Neural cell (in vitro differentiated cells): Measurements from ENCODE around the gene HDAC9. TPM values are rescaled to one million over a fixed set of nuclear protein-coding genes. Genes with fewer than 3 reads are reported as not detected.

Experiments
- H2AFZ ChIP-seq: fragments of 200-600, 300-800 bp; sonication (generic), shearing (Covaris generic); 2 replicates; pipeline ENCODE4 v1.6.0; 2014; ENCODE audit warnings: low read depth, mild to moderate bottlenecking, antibody characterized with exemption, low read length, moderate library complexity
- H3F3A ChIP-seq: fragments of 200-600 bp; shearing (Covaris generic); 2 replicates; pipeline ENCODE4 v1.6.1; 2016; ENCODE audit warnings: mild to moderate bottlenecking, moderate library complexity, mixed read lengths, antibody characterized with exemption, low read length; ENCODE audit not compliant: insufficient read depth, poor library complexity, severe bottlenecking
- H3K27ac ChIP-seq: fragments of 200-600, 300-800 bp; sonication (generic), shearing (Covaris generic); 2 replicates; pipeline ENCODE4 v1.5.1; 2014; ENCODE audit warnings: mild to moderate bottlenecking, low read length, moderate library complexity
- H3K27me3 ChIP-seq: fragments of 300-800, 200-600 bp; sonication (generic), shearing (Covaris generic); 2 replicates; pipeline ENCODE4 v1.6.0; 2014; ENCODE audit warnings: mild to moderate bottlenecking, low read depth, low read length, moderate library complexity; ENCODE audit not compliant: insufficient read depth
- H3K36me3 ChIP-seq: fragments of 300-800, 200-600 bp; sonication (generic), shearing (Covaris generic); 2 replicates; pipeline ENCODE4 v1.5.1; 2014; ENCODE audit warnings: mild to moderate bottlenecking, antibody characterized with exemption, low read length, moderate library complexity; ENCODE audit not compliant: insufficient read depth
- H3K4me2 ChIP-seq: fragments of 300-800, 200-600 bp; sonication (generic), shearing (Covaris generic); 2 replicates; pipeline ENCODE4 v1.6.0; 2014; ENCODE audit warnings: mild to moderate bottlenecking, low read length
- H3K4me3 ChIP-seq: fragments of 300-800, 200-600 bp; sonication (generic), shearing (Covaris generic); 2 replicates; pipeline ENCODE4 v1.5.1; 2014; ENCODE audit warnings: mild to moderate bottlenecking, low read length, moderate library complexity
- H3K79me2 ChIP-seq: fragments of 200-600 bp; shearing (Covaris generic); replicated peaks from 2 replicates; pipeline ENCODE4 v1.6.0; 2014; ENCODE audit warnings: mild to moderate bottlenecking, low read length, moderate library complexity; ENCODE audit not compliant: insufficient read depth
- H3K9ac ChIP-seq: fragments of 300-800, 200-600 bp; sonication (generic), shearing (Covaris generic); 2 replicates; pipeline ENCODE4 v1.6.1; 2016; ENCODE audit warnings: mild to moderate bottlenecking, low read length, mixed read lengths
- H3K9me2 ChIP-seq: fragments of 200-600 bp; shearing (Covaris generic); 2 replicates; pipeline ENCODE4 v1.6.1; 2016; ENCODE audit warnings: mild to moderate bottlenecking, low read length, mixed read lengths; ENCODE audit not compliant: insufficient read depth
- H3K9me3 ChIP-seq: fragments of 200-600, 300-800 bp; sonication (generic), shearing (Covaris generic); 2 replicates; pipeline ENCODE4 v1.6.1; 2016; ENCODE audit warnings: mild to moderate bottlenecking, mixed run types, low read length, moderate library complexity, mixed read lengths
- H4K20me1 ChIP-seq: fragments of 200-600 bp; shearing (Covaris generic); 2 replicates; pipeline ENCODE4 v1.6.1; 2016; ENCODE audit warnings: mild to moderate bottlenecking, mixed run types; ENCODE audit not compliant: insufficient read depth
- EP300 ChIP-seq: fragments of 450-650 bp; conservative IDR thresholded peaks from 2 replicates; pipeline ENCODE4 v1.6.1; 2014; ENCODE audit warnings: antibody characterized with exemption, mild to moderate bottlenecking, moderate library complexity; ENCODE audit not compliant: poor library complexity, severe bottlenecking
- EZH2 ChIP-seq: fragments of 200-600, 300-800 bp; shearing (Covaris generic), sonication (generic); IDR thresholded peaks from 2 replicates; pipeline ENCODE4 v1.6.1; 2014; ENCODE audit warnings: antibody characterized with exemption, low read length, borderline replicate concordance, mild to moderate bottlenecking; ENCODE audit not compliant: insufficient read depth, poor library complexity, severe bottlenecking
- MXI1 ChIP-seq: fragments of 450-650 bp; conservative IDR thresholded peaks from 2 replicates; pipeline ENCODE4 v1.6.1; 2014; ENCODE audit warnings: antibody characterized with exemption, mild to moderate bottlenecking; ENCODE audit not compliant: poor library complexity, severe bottlenecking
- POLR2AphosphoS5 ChIP-seq: IDR thresholded peaks from 2 replicates; pipeline ENCODE4 v1.6.1; 2012
- RAD21 ChIP-seq: fragments of 450-650 bp; conservative IDR thresholded peaks from 2 replicates; pipeline ENCODE4 v1.6.1; 2014; ENCODE audit warnings: antibody characterized with exemption, mild to moderate bottlenecking, moderate library complexity
- SMC3 ChIP-seq: fragments of 450-650 bp; conservative IDR thresholded peaks from 2 replicates; pipeline ENCODE4 v1.6.1; 2014; ENCODE audit warnings: antibody characterized with exemption, mild to moderate bottlenecking, moderate library complexity; ENCODE audit not compliant: poor library complexity
- TAF1 ChIP-seq: IDR thresholded peaks from 2 replicates; pipeline ENCODE4 v1.6.1; 2012; ENCODE audit warnings: low read depth
- polyA plus RNA-seq: library from polyadenylated mRNA; depleted of rRNA; stranded (reverse); fragments of >200 nt; gene quantifications from 2 replicates; pipeline ENCODE4 v1.2.3, GENCODE V29; 2014
- TF ChIP-seq, protein P1 (sequence below): fragments of 450-650 bp; IDR thresholded peaks from 2 replicates; pipeline ENCODE4 v1.5.1; 2014; ENCODE audit warnings: antibody characterized with exemption, mild to moderate bottlenecking, moderate library complexity; ENCODE audit not compliant: poor library complexity, severe bottlenecking
- TF ChIP-seq, protein P2 (sequence below): IDR thresholded peaks from 2 replicates; pipeline ENCODE4 v1.6.1; 2012; ENCODE audit warnings: borderline replicate concordance

Gene HDAC9
- polyA plus RNA-seq, 1 donor from 2014 or later, result 15.9 TPM

DNA sequence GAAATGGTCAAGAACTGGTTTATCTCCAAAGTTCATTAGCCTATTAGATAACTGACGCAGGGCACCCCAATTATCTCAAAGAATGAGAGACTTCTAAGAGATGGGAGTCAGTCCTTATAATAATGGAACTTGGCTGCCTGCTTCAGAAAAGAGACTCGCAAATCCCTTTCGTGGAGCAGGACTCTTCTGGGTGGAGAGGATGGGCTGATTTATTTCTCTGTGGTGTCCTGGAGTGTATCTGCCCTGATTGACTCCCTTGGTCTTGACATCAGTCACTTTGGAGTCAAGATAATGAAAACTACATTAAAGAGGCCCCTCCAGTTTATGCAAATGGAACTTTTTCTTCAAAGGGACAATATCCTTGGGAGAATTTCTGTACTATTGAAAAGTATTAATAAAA, 198.9 kb downstream of the HDAC9 start:
- Histone ChIP-seq H3K79me2 (no peaks in the 10 kb centered on the region), H2AFZ (no peak overlapping the region)
- TF ChIP-seq SMC3 (no peak), EP300 (no peak), EZH2 (no peak)
- TF ChIP-seq, protein P1, sequence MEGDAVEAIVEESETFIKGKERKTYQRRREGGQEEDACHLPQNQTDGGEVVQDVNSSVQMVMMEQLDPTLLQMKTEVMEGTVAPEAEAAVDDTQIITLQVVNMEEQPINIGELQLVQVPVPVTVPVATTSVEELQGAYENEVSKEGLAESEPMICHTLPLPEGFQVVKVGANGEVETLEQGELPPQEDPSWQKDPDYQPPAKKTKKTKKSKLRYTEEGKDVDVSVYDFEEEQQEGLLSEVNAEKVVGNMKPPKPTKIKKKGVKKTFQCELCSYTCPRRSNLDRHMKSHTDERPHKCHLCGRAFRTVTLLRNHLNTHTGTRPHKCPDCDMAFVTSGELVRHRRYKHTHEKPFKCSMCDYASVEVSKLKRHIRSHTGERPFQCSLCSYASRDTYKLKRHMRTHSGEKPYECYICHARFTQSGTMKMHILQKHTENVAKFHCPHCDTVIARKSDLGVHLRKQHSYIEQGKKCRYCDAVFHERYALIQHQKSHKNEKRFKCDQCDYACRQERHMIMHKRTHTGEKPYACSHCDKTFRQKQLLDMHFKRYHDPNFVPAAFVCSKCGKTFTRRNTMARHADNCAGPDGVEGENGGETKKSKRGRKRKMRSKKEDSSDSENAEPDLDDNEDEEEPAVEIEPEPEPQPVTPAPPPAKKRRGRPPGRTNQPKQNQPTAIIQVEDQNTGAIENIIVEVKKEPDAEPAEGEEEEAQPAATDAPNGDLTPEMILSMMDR, result no peak

DNA sequence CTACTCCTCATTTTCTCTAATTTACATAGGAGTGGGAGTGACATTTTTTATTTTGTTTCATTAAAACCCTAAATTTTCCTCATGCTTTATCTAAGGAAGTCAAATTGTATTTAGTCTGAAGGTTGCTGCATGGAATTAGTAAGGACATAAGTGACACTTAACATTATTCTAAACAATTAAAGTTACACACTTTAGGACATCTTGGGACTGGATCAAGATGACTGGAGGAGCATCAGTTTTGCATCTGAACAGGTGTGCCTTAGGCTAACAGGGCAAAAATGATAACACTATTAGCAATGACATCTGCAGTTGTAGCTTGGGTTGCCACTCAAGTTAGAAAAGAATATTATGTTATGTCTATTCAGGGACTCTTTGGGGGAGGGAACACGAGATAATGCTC, 199.4 kb downstream of the HDAC9 start:
- no peak overlapping the region for H3K9ac ChIP-seq
- no peaks in the 10 kb centered on the region for H3K27me3 ChIP-seq
- H3K4me3 ChIP-seq, result no peak overlapping the region
- H3K9me2 ChIP-seq, result no peaks in the 10 kb centered on the region
- H4K20me1 ChIP-seq, result no peaks in the 10 kb centered on the region
- H3K27ac ChIP-seq, result no peak overlapping the region
- H3K9me3 ChIP-seq, result no peaks in the 10 kb centered on the region
- no peaks in the 10 kb centered on the region for H3K36me3 ChIP-seq
- TF ChIP-seq EP300 (no peak), EZH2 (no peak), SMC3 (no peak)
- TF ChIP-seq, protein P2, sequence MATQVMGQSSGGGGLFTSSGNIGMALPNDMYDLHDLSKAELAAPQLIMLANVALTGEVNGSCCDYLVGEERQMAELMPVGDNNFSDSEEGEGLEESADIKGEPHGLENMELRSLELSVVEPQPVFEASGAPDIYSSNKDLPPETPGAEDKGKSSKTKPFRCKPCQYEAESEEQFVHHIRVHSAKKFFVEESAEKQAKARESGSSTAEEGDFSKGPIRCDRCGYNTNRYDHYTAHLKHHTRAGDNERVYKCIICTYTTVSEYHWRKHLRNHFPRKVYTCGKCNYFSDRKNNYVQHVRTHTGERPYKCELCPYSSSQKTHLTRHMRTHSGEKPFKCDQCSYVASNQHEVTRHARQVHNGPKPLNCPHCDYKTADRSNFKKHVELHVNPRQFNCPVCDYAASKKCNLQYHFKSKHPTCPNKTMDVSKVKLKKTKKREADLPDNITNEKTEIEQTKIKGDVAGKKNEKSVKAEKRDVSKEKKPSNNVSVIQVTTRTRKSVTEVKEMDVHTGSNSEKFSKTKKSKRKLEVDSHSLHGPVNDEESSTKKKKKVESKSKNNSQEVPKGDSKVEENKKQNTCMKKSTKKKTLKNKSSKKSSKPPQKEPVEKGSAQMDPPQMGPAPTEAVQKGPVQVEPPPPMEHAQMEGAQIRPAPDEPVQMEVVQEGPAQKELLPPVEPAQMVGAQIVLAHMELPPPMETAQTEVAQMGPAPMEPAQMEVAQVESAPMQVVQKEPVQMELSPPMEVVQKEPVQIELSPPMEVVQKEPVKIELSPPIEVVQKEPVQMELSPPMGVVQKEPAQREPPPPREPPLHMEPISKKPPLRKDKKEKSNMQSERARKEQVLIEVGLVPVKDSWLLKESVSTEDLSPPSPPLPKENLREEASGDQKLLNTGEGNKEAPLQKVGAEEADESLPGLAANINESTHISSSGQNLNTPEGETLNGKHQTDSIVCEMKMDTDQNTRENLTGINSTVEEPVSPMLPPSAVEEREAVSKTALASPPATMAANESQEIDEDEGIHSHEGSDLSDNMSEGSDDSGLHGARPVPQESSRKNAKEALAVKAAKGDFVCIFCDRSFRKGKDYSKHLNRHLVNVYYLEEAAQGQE, result no peak
- H3K4me2 ChIP-seq, result no peak overlapping the region
- H3F3A ChIP-seq, result no peaks in the 10 kb centered on the region
- H3K79me2 ChIP-seq, result no peaks in the 10 kb centered on the region
- H2AFZ ChIP-seq, result no peak overlapping the region

More for the DNA sequence above, 198.9 kb downstream of the HDAC9 start:
- H4K20me1 ChIP-seq, result no peaks in the 10 kb centered on the region
- no peak overlapping the region for H3K9ac ChIP-seq
- H3K9me3 ChIP-seq, result no peaks in the 10 kb centered on the region
- no peaks in the 10 kb centered on the region for H3K9me2 ChIP-seq
- no peak overlapping the region for H3K4me3 ChIP-seq
- H3K36me3 ChIP-seq, result no peaks in the 10 kb centered on the region
- no peak overlapping the region for H3K27ac ChIP-seq
- no peaks in the 10 kb centered on the region for H3F3A ChIP-seq
- H3K27me3 ChIP-seq, result no peaks in the 10 kb centered on the region
- H3K4me2 ChIP-seq, result no peak overlapping the region

DNA sequence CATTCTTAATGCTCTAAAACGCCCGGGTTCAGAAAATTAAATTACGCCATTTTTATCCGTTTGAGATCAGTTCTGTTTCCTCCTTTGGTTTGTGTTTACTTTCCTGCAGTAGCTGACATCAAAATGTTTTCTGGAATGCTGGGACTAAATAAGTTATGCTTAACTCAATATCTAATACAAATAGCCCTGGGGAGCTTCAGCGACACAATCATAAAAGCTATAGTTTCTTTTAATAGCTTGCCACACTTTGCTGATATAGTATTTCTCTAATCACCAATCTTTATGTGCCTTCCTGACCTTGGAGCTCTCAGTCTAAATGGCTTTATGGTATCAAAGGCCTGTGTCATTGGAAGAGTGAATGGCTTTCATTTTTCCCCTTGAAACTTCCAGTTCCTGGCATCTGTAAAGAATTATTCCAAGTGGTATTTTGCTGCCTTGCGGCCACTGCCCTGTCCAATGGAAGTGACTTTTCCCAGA, 202.7 kb downstream of the HDAC9 start:
- H2AFZ ChIP-seq, result no peak overlapping the region
- H3K27ac ChIP-seq, result no peak overlapping the region
- TF ChIP-seq TAF1, result no peak
- no peak for TF ChIP-seq EP300
- TF ChIP-seq EZH2, result no peak
- no peak for TF ChIP-seq POLR2AphosphoS5
- TF ChIP-seq, protein P2, result no peak
- TF ChIP-seq SMC3, result no peak
- no peak for TF ChIP-seq MXI1
- no peak for TF ChIP-seq RAD21
- TF ChIP-seq, protein P1, result no peak
- H3K9me3 ChIP-seq, result no peaks in the 10 kb centered on the region
- H3K79me2 ChIP-seq, result no peaks in the 10 kb centered on the region
- no peak overlapping the region for H3K4me3 ChIP-seq
- no peaks in the 10 kb centered on the region for H3K36me3 ChIP-seq
- no peaks in the 10 kb centered on the region for H3K9me2 ChIP-seq
- no peaks in the 10 kb centered on the region for H4K20me1 ChIP-seq
- no peaks in the 10 kb centered on the region for H3K27me3 ChIP-seq
- no peak overlapping the region for H3K4me2 ChIP-seq
- H3K9ac ChIP-seq, result no peak overlapping the region
- no peaks in the 10 kb centered on the region for H3F3A ChIP-seq
